GM21619 (cell line): Measurements from ENCODE around the gene WDR53.
"Not testable (repeated sequence)": the region's sequence is repeated elsewhere in the genome, so short reads cannot be mapped to it uniquely, and the experiment has no call there.

Source experiments
- ATAC-seq: cut with Tn5 transposase; IDR thresholded peaks from one replicate; pipeline ENCODE4 v1.9.1; 2021; ENCODE audit not compliant: unreplicated experiment

Gene WDR53

GRCh38 chr3:196518966-196519717, 49.2 kb downstream of the WDR53 start:
- ATAC-seq: no peak

GRCh38 chr3:196517919-196518318, 50.4 kb downstream of the WDR53 start:
- ATAC-seq: no peak

- ATAC-seq: no peak
Measured at GRCh38 chr3:196517162-196517800, 51.1 kb downstream of the WDR53 start.

GRCh38 chr3:196514913-196515621, 53.3 kb downstream of the WDR53 start, which contains the start of gene SMCO1:
TSS of gene SMCO1 (minus strand) at chr3:196515346. CDS start at chr3:196515209, 137 bp downstream.
- ATAC-seq: no peak

- no peak for ATAC-seq
Measured at GRCh38 chr3:196514350-196514716, 54.0 kb downstream of the WDR53 start.

- ATAC-seq: no peak
Measured at GRCh38 chr3:196513697-196514349, 54.5 kb downstream of the WDR53 start.

- not testable (repeated sequence) for ATAC-seq
Measured at GRCh38 chr3:196511646-196512425, 56.5 kb downstream of the WDR53 start.

- not testable (repeated sequence) for ATAC-seq
Measured at GRCh38 chr3:196511108-196511507, 57.2 kb downstream of the WDR53 start.

- ATAC-seq: no peak
Measured at GRCh38 chr3:196506687-196507086, 61.7 kb downstream of the WDR53 start.

- ATAC-seq: no peak
Measured at GRCh38 chr3:196504556-196504955, 63.8 kb downstream of the WDR53 start.
